Heart left ventricle (tissue), 16 donors: Measurements from ENCODE around the gene NEK9. TPM values are rescaled to one million over a fixed set of nuclear protein-coding genes. Genes with fewer than 3 reads are reported as not detected.

Experiments used
- ATAC-seq, 4 donors: fragments of 200-7000 bp; cut with Tn5 transposase; one replicate each; pipeline ENCODE4 v1.9.1; 2020 to 2022; ENCODE audit warnings: moderate library complexity in 4 of 4, mild to moderate bottlenecking in 3 of 4, moderate number of reproducible peaks in 1 of 4
- DNase-seq, 5 donors: peaks; one replicate each; pipeline ENCODE4 v3.0.0-alpha.2; 2020
- H3K27ac ChIP-seq, 12 donors: fragments of 200-600 bp; sonication (generic) in 4 of 12; one replicate each; pipeline versions ENCODE4 v1.5.0 to v1.8.0; 2016 to 2022; ENCODE audit warnings: mild to moderate bottlenecking in 2 of 12
- H3K27me3 ChIP-seq, 9 donors: fragments of 200-600 bp; sonication (generic) in 2 of 9; one replicate each; pipeline versions ENCODE4 v1.5.1 to v1.8.0; 2016 to 2022; ENCODE audit warnings: mild to moderate bottlenecking in 3 of 9
- H3K36me3 ChIP-seq, 9 donors: fragments of 200-600 bp; sonication (generic) in 2 of 9; one replicate each; pipeline versions ENCODE4 v1.5.0 to v1.8.0; 2018 to 2022; ENCODE audit warnings: mild to moderate bottlenecking in 2 of 9
- H3K4me1 ChIP-seq, 12 donors: fragments of 200-600 bp; sonication (generic) in 4 of 12; one replicate each; pipeline versions ENCODE4 v1.5.0 to v1.8.0; 2016 to 2022; ENCODE audit warnings: mild to moderate bottlenecking in 3 of 12
- H3K4me3 ChIP-seq, 12 donors: fragments of 200-600 bp; sonication (generic) in 4 of 12; one replicate each; pipeline versions ENCODE4 v1.5.0 to v1.8.0; 2017 to 2022; ENCODE audit warnings: mild to moderate bottlenecking in 9 of 12, moderate library complexity in 4 of 12
- H3K9me3 ChIP-seq, 12 donors: fragments of 200-600 bp; sonication (generic) in 4 of 12; one replicate each; pipeline versions ENCODE4 v1.5.0 to v1.8.0; 2016 to 2022; ENCODE audit warnings: mild to moderate bottlenecking in 1 of 12
- CTCF ChIP-seq, 12 donors: fragments of 200-600 bp; sonication (generic) in 4 of 12; IDR thresholded peaks; one replicate each; pipeline versions ENCODE4 v1.5.0 to v1.8.0; 2018 to 2022; ENCODE audit warnings: antibody characterized with exemption in 12 of 12, mild to moderate bottlenecking in 5 of 12
- POLR2A ChIP-seq, 2 donors: fragments of 450-650 bp; IDR thresholded peaks; one replicate each; pipeline ENCODE4 v1.6.1; 2017; ENCODE audit warnings: antibody characterized with exemption in 2 of 2, mild to moderate bottlenecking in 2 of 2, moderate library complexity in 2 of 2
- WGBS, 4 donors: extraction: QIAGEN DNeasy Blood & Tissue Kit in 2 of 4; methylation state at CpG; one replicate each; pipeline versions ENCODE4 v1.1.5 to v1.1.7; 2013 to 2018; 5-methylcytosine and 5-hydroxymethylcytosine counted together
- intact Hi-C, 10 donors: fragments of 100-400 bp; cut with DNase I; formaldehyde crosslinking; loops; one replicate each; pipeline versions ENCODE4 v1.11.1 to v1.14.2; 2022
- polyA plus RNA-seq, 2 donors: library from polyadenylated mRNA; stranded (reverse); fragments of 200-250 nt; gene quantifications; one replicate each; pipeline ENCODE4 v1.2.3, GENCODE V29; 2013
- total RNA-seq, 9 donors: library from RNA; depleted of rRNA in 2 of 9; stranded (reverse); fragments of >200 nt in 2 of 9; fragmentation: NEBNext Ultra II Directional in 3 of 9; extraction: Animal tissue kit (Norgen Biotek cat#: 25700) in 3 of 9; gene quantifications; one replicate each; pipeline versions ENCODE4 v1.1.0 to v1.2.4, GENCODE V29; 2016 to 2023
- donor health status: ischemic (EF 13 %, LVEDD 7.1; RV severe dilation, severe dysfunction).
- donor health status: healthy with polysubstance abuse.
- donor health status: DM: no; HTN: yes; CAD: no.
- donor health status: DM: no; HTN: no; CAD: no.
- donor health status: ischemic (EF 25% LVEDD 6.9; RV normal size, moderate dysfunction).
- donor health status: ischemic (EF 25% LVEDD 5.7; RV mildly dilated, moderate dysfunction).
- donor health status: healthy.
- donor health status: DM: yes; HTN: yes; CAD: no.
- donor health status: ischemic (EF 35%, LVEDD 5.7; RV mildly dilated, moderate dysfunction).
- donor health status: nonischemic (EF 11% LVEDD 7.7; RV severe dilation, severe dysfunction).
- donor health status: DM: yes; HTN: yes; CAD: no.
- donor health status: PGD.
- donor health status: ischemic (EF 29% LVEDD 5.4; RV normal size, mild dysfunction).
- donor health status: nonischemic (EF 23%, LVEDD 6.1; RV moderate dilation, normal function).

The NEK9 gene
- total and polyA plus RNA-seq, 11 donors = 40.1 to 114 (median 94.3) TPM

GRCh38 chr14:75107186-75107585 lies 19.7 kb downstream of the NEK9 start:
- DNase-seq = no peak
- H3K36me3 ChIP-seq = peaks cover 4 to 100% (median 99%) of the 10 kb centered on the region in 9 donors
- H3K4me3 ChIP-seq = no peak overlapping the region
- no peak for ATAC-seq
- intact Hi-C loops = no loop called here
- H3K4me1 ChIP-seq = no peaks in the 10 kb centered on the region
- H3K27me3 ChIP-seq = no peaks in the 10 kb centered on the region
- H3K9me3 ChIP-seq = no peaks in the 10 kb centered on the region
- TF ChIP-seq CTCF (IDR thresholded peaks at IDR 0.05) (no peak), POLR2A (IDR thresholded peaks at IDR 0.05) (no peak)
- H3K27ac ChIP-seq = no peak overlapping the region
- WGBS, 4 donors = 59 to 75% (median 68%) methylated on average over 3 of the region's 3 CpGs

GRCh38 chr14:75101491-75101890 lies 25.4 kb downstream of the NEK9 start:
- Histone ChIP-seq H3K27ac (no peak overlapping the region), H3K36me3 (peaks cover 4 to 100% (median 99%) of the 10 kb centered on the region in 9 donors), H3K27me3 (no peaks in the 10 kb centered on the region), H3K4me3 (no peak overlapping the region), H3K4me1 (peaks cover 0 to 6% (median 0%) of the 10 kb centered on the region in 12 donors), H3K9me3 (no peaks in the 10 kb centered on the region)
- intact Hi-C loops = no loop called here
- TF ChIP-seq POLR2A (IDR thresholded peaks at IDR 0.05) (no peak), CTCF (IDR thresholded peaks at IDR 0.05) (no peak)
- WGBS, 4 donors = 90 to 94% (median 92%) methylated on average over 4 of the region's 4 CpGs
- ATAC-seq (no peak), DNase-seq (no peak)

- Histone ChIP-seq H3K36me3 (peaks cover 0 to 100% (median 99%) of the 10 kb centered on the region in 9 donors), H3K27me3 (no peaks in the 10 kb centered on the region), H3K4me3 (no peak overlapping the region), H3K4me1 (peaks cover 0 to 6% (median 0%) of the 10 kb centered on the region in 12 donors), H3K9me3 (no peaks in the 10 kb centered on the region), H3K27ac (no peak overlapping the region)
- WGBS, 4 donors = 32 to 46% (median 37%) methylated on average over 1 of the region's 1 CpG
- DNase-seq (no peak), ATAC-seq (no peak)
- intact Hi-C loops = no loop called here
- TF ChIP-seq CTCF (IDR thresholded peaks at IDR 0.05) = no peak
- TF ChIP-seq POLR2A (IDR thresholded peaks at IDR 0.05) = no peak
These were observed 28.2 kb downstream of the NEK9 start for GRCh38 chr14:75098682-75099081.

- intact Hi-C loops = no loop called here
- no peak overlapping the region for H3K4me3 ChIP-seq
- ATAC-seq (no peak), DNase-seq (no peak)
- TF ChIP-seq CTCF (IDR thresholded peaks at IDR 0.05) = no peak
- no peak for TF ChIP-seq POLR2A (IDR thresholded peaks at IDR 0.05)
- no peaks in the 10 kb centered on the region for H3K27me3 ChIP-seq
- H3K9me3 ChIP-seq = no peaks in the 10 kb centered on the region
- H3K27ac ChIP-seq = no peak overlapping the region
- peaks cover 0 to 6% (median 0%) of the 10 kb centered on the region in 12 donors for H3K4me1 ChIP-seq
- peaks cover 0 to 100% (median 99%) of the 10 kb centered on the region in 9 donors for H3K36me3 ChIP-seq
These were observed 28.6 kb downstream of the NEK9 start for GRCh38 chr14:75098212-75098611.
